Measurements from ENCODE around the gene VPS51. TPM values are rescaled to one million over a fixed set of nuclear protein-coding genes. Genes with fewer than 3 reads are reported as not detected.

The VPS51 gene
- total RNA-seq, 1 experiment from 2014 or later = 77.0 TPM

GRCh38 chr11:65078786-65079342 is 17.1 kb upstream of the VPS51 start:
- Mint-ChIP-seq H3K36me3 (ENCODE audit: insufficient read depth, unreplicated experiment) (no peaks in the 10 kb centered on the region), H3K27ac (ENCODE audit: low read depth, unreplicated experiment) (peak overlapping the region; percentile 57), H3K4me3 (ENCODE audit: unreplicated experiment) (no peak overlapping the region), H3K9me3 (ENCODE audit: unreplicated experiment) (no peaks in the 10 kb centered on the region), H3K27me3 (ENCODE audit: insufficient read depth, unreplicated experiment) (no peaks in the 10 kb centered on the region), H3K4me1 (ENCODE audit: insufficient read depth, unreplicated experiment) (peaks cover 31% of the 10 kb centered on the region)
- CTCF ChIA-PET = interaction anchor here (0.5 to 2.0 kb wide), 7 partner anchors 9 to 583 kb away, joined by 3 to 6 read pairs (median 3); no protein-coding TSS in a partner anchor
- no peak for DNase-seq (ENCODE audit: unreplicated experiment)
- no peak for TF ChIP-seq CTCF (IDR thresholded peaks at IDR 0.05; ENCODE audit: unreplicated experiment)
- POLR2A ChIA-PET = interaction anchor here (0.6 to 0.9 kb wide), 2 partner anchors 15 to 101 kb away, joined by 3 read pairs; no protein-coding TSS in a partner anchor
- intact Hi-C loops (cut with micrococcal nuclease) = loop anchor here (5.0 kb wide), 1 partner anchor 67 kb away; the partner anchor contains the start of gene ARL2
- no TSS peak for BruUV-seq (replicated peaks)

- TF ChIP-seq CTCF (IDR thresholded peaks at IDR 0.05; ENCODE audit: unreplicated experiment) = no peak
- Mint-ChIP-seq H3K9me3 (ENCODE audit: unreplicated experiment) (no peaks in the 10 kb centered on the region), H3K27ac (ENCODE audit: low read depth, unreplicated experiment) (peak overlapping the region; percentile 99), H3K36me3 (ENCODE audit: insufficient read depth, unreplicated experiment) (peaks cover 32% of the 10 kb centered on the region), H3K27me3 (ENCODE audit: insufficient read depth, unreplicated experiment) (no peaks in the 10 kb centered on the region), H3K4me1 (ENCODE audit: insufficient read depth, unreplicated experiment) (peaks cover 32% of the 10 kb centered on the region), H3K4me3 (ENCODE audit: unreplicated experiment) (peak overlapping the region; percentile 99)
- intact Hi-C loops (cut with micrococcal nuclease) = loop anchor here (5.0 kb wide), 2 partner anchors 41 to 56 kb away; partner anchors contain the start of genes SAC3D1 and SNX15
- DNase-seq (ENCODE audit: unreplicated experiment) = no peak
- ChIA-PET CTCF (interaction anchor here (0.7 to 1.7 kb wide), 2 partner anchors 33 to 43 kb away, joined by 3 to 10 read pairs; partner anchors contain the start of gene SAC3D1), POLR2A (interaction anchor here (0.7 to 1.7 kb wide), 6 partner anchors 14 to 56 kb away, joined by 3 to 11 read pairs (median 4); partner anchors contain the start of genes FAU, MRPL49, SNX15 and ZNHIT2)
- TSS peak; percentile 54 for BruUV-seq (replicated peaks)
Measured at GRCh38 chr11:65083134-65083833, 12.7 kb upstream of the VPS51 start.

GRCh38 chr11:65083834-65084597 is 12.0 kb upstream of the VPS51 start, which contains the start of the genes CDCA5 and ZFPL1:
Gene CDCA5 (minus strand): TSS chr11:65084040. CDS start chr11:65083978, 62 bp downstream.
Gene ZFPL1 (plus strand): TSS chr11:65084222. CDS start chr11:65084699, 477 bp downstream.
- intact Hi-C loops (cut with micrococcal nuclease) = loop anchor here (5.0 kb wide), 2 partner anchors 42 to 57 kb away; partner anchors contain the start of genes SAC3D1 and SNX15
- TF ChIP-seq CTCF (IDR thresholded peaks at IDR 0.05; ENCODE audit: unreplicated experiment) = no peak
- H3K4me3 Mint-ChIP-seq (ENCODE audit: unreplicated experiment) = peak within 1 kb of the TSS; percentile 99
- H3K36me3 Mint-ChIP-seq (ENCODE audit: insufficient read depth, unreplicated experiment) = peaks cover 36% of the 10 kb centered on the region
- H3K4me1 Mint-ChIP-seq (ENCODE audit: insufficient read depth, unreplicated experiment) = peaks cover 25% of the 10 kb centered on the region
- H3K27ac Mint-ChIP-seq (ENCODE audit: low read depth, unreplicated experiment) = peak within 1 kb of the TSS; percentile 99
- DNase-seq (ENCODE audit: unreplicated experiment) = peak; percentile 94
- no peaks in the 10 kb centered on the region for H3K9me3 Mint-ChIP-seq (ENCODE audit: unreplicated experiment)
- BruUV-seq (replicated peaks) = no TSS peak
- ChIA-PET CTCF (interaction anchor here (1.7 kb wide), 1 partner anchor 43 kb away, joined by 10 read pairs; the partner anchor contains the start of gene SAC3D1), POLR2A (interaction anchor here (0.7 to 1.7 kb wide), 4 partner anchors 13 to 41 kb away, joined by 3 to 11 read pairs (median 4); partner anchors contain the start of gene ZNHIT2)
- no peaks in the 10 kb centered on the region for H3K27me3 Mint-ChIP-seq (ENCODE audit: insufficient read depth, unreplicated experiment)

Measured in MCF 10A (cell line).